CD4-positive, alpha-beta T cell (primary cell): ENCODE data around the gene ANKRD1. TPM values are rescaled to one million over a fixed set of nuclear protein-coding genes. Genes with fewer than 3 reads are reported as not detected.

Source experiments
- ATAC-seq: fragments of 200-7000 bp; cut with Tn5 transposase; one replicate; pipeline ENCODE4 v1.10.0; 2022; ENCODE audit warnings: mild to moderate bottlenecking; ENCODE audit not compliant: poor library complexity
- CTCF ChIA-PET: fragments of 350-600 bp; sonication (Branson Sonifier 250); formaldehyde crosslinking; loops from one replicate; lab custom pipeline; 2021; ENCODE audit warnings: antibody characterized with exemption, inconsistent platforms; lab: Charles Lee
- POLR2A ChIA-PET: fragments of 350-600 bp; sonication (Branson Sonifier 250); formaldehyde crosslinking; loops from one replicate; lab custom pipeline; 2021; ENCODE audit warnings: antibody characterized with exemption, inconsistent platforms; lab: Charles Lee
- DNase-seq, 14 experiments: peaks; one replicate each; pipeline ENCODE4 v3.0.0-alpha.2; 2013 to 2020; ENCODE audit warnings: mixed read lengths in 2 of 14
- H3K27ac ChIP-seq, 2 donors: one replicate each; pipeline versions ENCODE4 v1.5.1 to v1.7.0; 2013; ENCODE audit warnings: low read length in 2 of 2, low read depth in 1 of 2, mild to moderate bottlenecking in 1 of 2
- H3K27me3 ChIP-seq, 2 experiments: 1 replicate in 1 of 2; 2 replicates in 1 of 2; pipeline versions ENCODE4 v1.6.1 to v1.7.0; 2013; ENCODE audit warnings: low read length in 2 of 2, control low read depth in 1 of 2, mild to moderate bottlenecking in 1 of 2, moderate library complexity in 1 of 2; ENCODE audit not compliant: insufficient read depth in 2 of 2, control insufficient read depth in 1 of 2
- H3K36me3 ChIP-seq: one replicate; pipeline ENCODE4 v1.6.1; 2013; ENCODE audit warnings: low read length, control low read depth; ENCODE audit not compliant: insufficient read depth
- H3K4me1 ChIP-seq: one replicate; pipeline ENCODE4 v1.6.1; 2013; ENCODE audit warnings: low read length, control low read depth; ENCODE audit not compliant: insufficient read depth
- H3K4me3 ChIP-seq: one replicate; pipeline ENCODE4 v1.5.1; 2013; ENCODE audit warnings: mild to moderate bottlenecking, low read length, moderate library complexity
- H3K9me3 ChIP-seq, 2 experiments: 1 replicate in 1 of 2; 2 replicates in 1 of 2; pipeline versions ENCODE4 v1.6.1 to v1.7.0; 2013; ENCODE audit warnings: low read length in 2 of 2, mild to moderate bottlenecking in 2 of 2, control low read depth in 1 of 2, moderate library complexity in 1 of 2; ENCODE audit not compliant: control insufficient read depth in 1 of 2, insufficient read depth in 1 of 2
- H3K27ac Mint-ChIP-seq: one replicate; pipeline ENCODE4 v1.8.0; 2020; ENCODE audit warnings: mixed read lengths
- H3K27me3 Mint-ChIP-seq: one replicate; pipeline ENCODE4 v1.8.0; 2021; ENCODE audit warnings: mixed read lengths
- H3K36me3 Mint-ChIP-seq: one replicate; pipeline ENCODE4 v1.8.0; 2021; ENCODE audit warnings: low read depth, mixed read lengths
- H3K4me1 Mint-ChIP-seq: one replicate; pipeline ENCODE4 v1.8.0; 2021; ENCODE audit warnings: low read depth, mixed read lengths
- H3K4me3 Mint-ChIP-seq: one replicate; pipeline ENCODE4 v1.8.0; 2020; ENCODE audit warnings: mild to moderate bottlenecking, mixed read lengths
- H3K9me3 Mint-ChIP-seq: one replicate; pipeline ENCODE4 v1.8.0; 2020; ENCODE audit warnings: mixed read lengths
- intact Hi-C, 2 experiments: fragments of 100-400 bp; cut with DNase I in 1 of 2; cut with micrococcal nuclease in 1 of 2; formaldehyde crosslinking; loops; one replicate each; pipeline versions ENCODE4 v1.15.1 to v1.9.0; 2023 to 2025; cut with DNase I, micrococcal nuclease
- total RNA-seq, 174 experiments: library from RNA in 2 of 174; stranded (reverse) in 2 of 174; gene quantifications; one replicate each; pipeline ENCODE4 v1.2.3 and lab custom pipeline; 2021 to 2026
- TF ChIP-seq, protein P1 (sequence below): fragments of 200-600 bp; IDR thresholded peaks from one replicate; pipeline ENCODE4 v1.8.0; 2022; ENCODE audit warnings: antibody characterized with exemption, mild to moderate bottlenecking

The ANKRD1 gene
- total RNA-seq, 2 experiments from 2014 or later, result not detected

DNA sequence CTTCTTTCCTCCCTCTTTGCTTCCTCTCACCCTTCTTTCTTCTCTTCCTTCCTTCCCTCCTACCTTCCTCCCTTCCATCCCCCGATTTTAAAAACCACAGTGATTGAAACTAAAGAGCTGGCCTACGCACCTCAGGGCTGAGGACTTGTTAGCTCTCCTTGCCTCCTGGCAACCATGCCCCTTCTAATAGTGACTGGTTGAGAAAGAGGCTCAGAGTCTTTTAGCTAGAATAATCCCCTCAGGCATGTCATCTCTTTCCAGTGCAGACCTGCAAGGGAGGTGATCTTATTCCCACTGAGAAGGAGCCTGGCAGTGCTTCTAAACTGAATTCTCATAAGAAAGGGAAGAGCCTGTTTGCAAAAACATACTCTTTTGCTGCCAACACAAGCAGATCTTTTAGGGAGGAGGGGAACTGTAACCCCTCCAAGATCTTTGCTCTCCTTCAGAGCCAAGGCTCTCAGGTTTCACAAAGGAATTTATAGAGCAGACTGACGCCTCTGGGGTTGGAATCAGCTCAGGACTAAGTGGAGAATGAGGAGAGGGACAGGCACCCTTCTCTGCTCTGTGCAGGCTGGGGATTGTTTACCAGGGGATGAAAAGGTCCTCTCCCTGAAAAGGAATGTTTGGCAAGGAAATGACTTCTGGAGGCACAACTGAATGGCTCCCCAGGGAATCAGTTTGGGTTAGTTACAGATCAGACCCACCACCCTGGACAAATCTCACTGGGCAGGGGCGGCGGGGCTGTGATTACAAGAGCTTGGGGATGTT is 9.4 kb upstream of the ANKRD1 start:
- CTCF ChIA-PET, result interaction anchor here (1.5 kb wide), 1 partner anchor 19 kb away, joined by 4 read pairs; no protein-coding TSS in a partner anchor
- no peaks in the 10 kb centered on the region for H3K36me3 ChIP-seq
- POLR2A ChIA-PET, result no interaction called here

DNA sequence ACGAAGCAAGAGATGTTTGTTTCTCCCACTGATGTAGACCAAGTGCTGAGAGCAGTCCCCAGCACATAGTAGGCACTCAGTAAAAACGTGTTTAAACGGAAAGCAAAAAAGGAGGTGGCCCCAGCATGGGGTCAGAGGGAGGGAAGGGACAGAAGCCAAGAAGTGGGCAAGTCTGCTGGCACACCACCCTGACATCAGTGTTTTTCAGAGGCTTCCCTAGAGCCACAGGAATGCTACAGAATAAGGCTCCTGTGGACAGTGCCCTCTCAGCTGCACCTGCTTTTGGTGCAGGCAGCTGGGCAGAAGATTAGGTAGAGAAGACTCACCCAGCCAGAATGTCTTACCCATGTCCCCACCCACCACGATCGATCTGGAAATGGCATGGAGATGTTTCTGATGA is 8.3 kb upstream of the ANKRD1 start:
- no peak overlapping the region for H3K27ac Mint-ChIP-seq
- no peak for DNase-seq
- no peaks in the 10 kb centered on the region for H3K36me3 Mint-ChIP-seq
- Histone ChIP-seq H3K36me3 (no peaks in the 10 kb centered on the region), H3K9me3 (no peaks in the 10 kb centered on the region), H3K4me3 (no peak overlapping the region), H3K27ac (no peak overlapping the region), H3K27me3 (peaks cover 0 to 4% of the 10 kb centered on the region in 2 experiments), H3K4me1 (no peaks in the 10 kb centered on the region)
- CTCF ChIA-PET, result interaction anchor here (1.5 kb wide), 1 partner anchor 18 kb away, joined by 4 read pairs; no protein-coding TSS in a partner anchor
- H3K27me3 Mint-ChIP-seq, result peaks cover 14% of the 10 kb centered on the region
- H3K4me3 Mint-ChIP-seq, result no peak overlapping the region
- no peaks in the 10 kb centered on the region for H3K4me1 Mint-ChIP-seq
- no peak for ATAC-seq
- intact Hi-C loops, result no loop called here
- TF ChIP-seq, protein P1, sequence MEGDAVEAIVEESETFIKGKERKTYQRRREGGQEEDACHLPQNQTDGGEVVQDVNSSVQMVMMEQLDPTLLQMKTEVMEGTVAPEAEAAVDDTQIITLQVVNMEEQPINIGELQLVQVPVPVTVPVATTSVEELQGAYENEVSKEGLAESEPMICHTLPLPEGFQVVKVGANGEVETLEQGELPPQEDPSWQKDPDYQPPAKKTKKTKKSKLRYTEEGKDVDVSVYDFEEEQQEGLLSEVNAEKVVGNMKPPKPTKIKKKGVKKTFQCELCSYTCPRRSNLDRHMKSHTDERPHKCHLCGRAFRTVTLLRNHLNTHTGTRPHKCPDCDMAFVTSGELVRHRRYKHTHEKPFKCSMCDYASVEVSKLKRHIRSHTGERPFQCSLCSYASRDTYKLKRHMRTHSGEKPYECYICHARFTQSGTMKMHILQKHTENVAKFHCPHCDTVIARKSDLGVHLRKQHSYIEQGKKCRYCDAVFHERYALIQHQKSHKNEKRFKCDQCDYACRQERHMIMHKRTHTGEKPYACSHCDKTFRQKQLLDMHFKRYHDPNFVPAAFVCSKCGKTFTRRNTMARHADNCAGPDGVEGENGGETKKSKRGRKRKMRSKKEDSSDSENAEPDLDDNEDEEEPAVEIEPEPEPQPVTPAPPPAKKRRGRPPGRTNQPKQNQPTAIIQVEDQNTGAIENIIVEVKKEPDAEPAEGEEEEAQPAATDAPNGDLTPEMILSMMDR, result no peak
- no peaks in the 10 kb centered on the region for H3K9me3 Mint-ChIP-seq
- POLR2A ChIA-PET, result no interaction called here

More for the DNA sequence above, 9.4 kb upstream of the ANKRD1 start:
- H3K9me3 ChIP-seq, result no peaks in the 10 kb centered on the region
- Mint-ChIP-seq H3K27ac (no peak overlapping the region), H3K9me3 (no peaks in the 10 kb centered on the region), H3K4me1 (no peaks in the 10 kb centered on the region), H3K27me3 (peaks cover 14% of the 10 kb centered on the region), H3K36me3 (no peaks in the 10 kb centered on the region), H3K4me3 (no peak overlapping the region)
- TF ChIP-seq, protein P1, result no peak
- no peaks in the 10 kb centered on the region for H3K4me1 ChIP-seq
- intact Hi-C loops, result no loop called here
- DNase-seq (no peak), ATAC-seq (no peak)
- H3K4me3 ChIP-seq, result no peak overlapping the region
- no peak overlapping the region for H3K27ac ChIP-seq
- peaks cover 0 to 4% of the 10 kb centered on the region in 2 experiments for H3K27me3 ChIP-seq

DNA sequence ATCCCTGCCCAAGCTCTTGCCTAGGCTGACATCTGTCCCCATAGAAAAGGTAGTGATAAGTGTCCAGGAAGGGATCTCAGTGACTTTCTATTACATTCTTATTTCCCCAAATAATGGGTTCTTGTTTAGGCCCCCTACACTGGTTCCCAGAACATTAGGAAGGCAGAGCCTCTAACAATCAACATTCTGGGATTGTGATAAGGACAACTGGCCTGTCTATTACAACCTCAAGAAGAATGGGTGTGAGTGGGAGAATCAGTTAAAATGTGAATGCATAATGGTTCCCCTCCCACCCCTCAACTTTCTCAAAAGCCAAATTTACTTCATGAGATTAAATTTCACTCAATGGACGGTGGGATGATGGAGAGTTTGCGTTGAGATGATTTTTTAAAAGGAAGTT is 6.4 kb upstream of the ANKRD1 start:
- H3K27me3 Mint-ChIP-seq, result peaks cover 22% of the 10 kb centered on the region
- TF ChIP-seq, protein P1, result no peak

More for the DNA sequence above, 6.4 kb upstream of the ANKRD1 start:
- no peaks in the 10 kb centered on the region for H3K36me3 Mint-ChIP-seq
- H3K4me3 Mint-ChIP-seq, result no peak overlapping the region
- ChIA-PET CTCF (interaction anchor here (1.7 kb wide), 1 partner anchor 16 kb away, joined by 6 read pairs; no protein-coding TSS in a partner anchor), POLR2A (no interaction called here)
- H3K27ac ChIP-seq, result no peak overlapping the region
- no peaks in the 10 kb centered on the region for H3K36me3 ChIP-seq
- H3K27ac Mint-ChIP-seq, result no peak overlapping the region
- no peaks in the 10 kb centered on the region for H3K9me3 ChIP-seq
- no peak for ATAC-seq
- no peaks in the 10 kb centered on the region for H3K9me3 Mint-ChIP-seq
- intact Hi-C loops, result no loop called here
- no peaks in the 10 kb centered on the region for H3K4me1 Mint-ChIP-seq
- H3K4me3 ChIP-seq, result no peak overlapping the region
- DNase-seq, result no peak
- H3K27me3 ChIP-seq, result peaks cover 0 to 8% of the 10 kb centered on the region in 2 experiments
- H3K4me1 ChIP-seq, result no peaks in the 10 kb centered on the region
